ENCODE data around the gene ANKMY1.

The ANKMY1 gene

DNA sequence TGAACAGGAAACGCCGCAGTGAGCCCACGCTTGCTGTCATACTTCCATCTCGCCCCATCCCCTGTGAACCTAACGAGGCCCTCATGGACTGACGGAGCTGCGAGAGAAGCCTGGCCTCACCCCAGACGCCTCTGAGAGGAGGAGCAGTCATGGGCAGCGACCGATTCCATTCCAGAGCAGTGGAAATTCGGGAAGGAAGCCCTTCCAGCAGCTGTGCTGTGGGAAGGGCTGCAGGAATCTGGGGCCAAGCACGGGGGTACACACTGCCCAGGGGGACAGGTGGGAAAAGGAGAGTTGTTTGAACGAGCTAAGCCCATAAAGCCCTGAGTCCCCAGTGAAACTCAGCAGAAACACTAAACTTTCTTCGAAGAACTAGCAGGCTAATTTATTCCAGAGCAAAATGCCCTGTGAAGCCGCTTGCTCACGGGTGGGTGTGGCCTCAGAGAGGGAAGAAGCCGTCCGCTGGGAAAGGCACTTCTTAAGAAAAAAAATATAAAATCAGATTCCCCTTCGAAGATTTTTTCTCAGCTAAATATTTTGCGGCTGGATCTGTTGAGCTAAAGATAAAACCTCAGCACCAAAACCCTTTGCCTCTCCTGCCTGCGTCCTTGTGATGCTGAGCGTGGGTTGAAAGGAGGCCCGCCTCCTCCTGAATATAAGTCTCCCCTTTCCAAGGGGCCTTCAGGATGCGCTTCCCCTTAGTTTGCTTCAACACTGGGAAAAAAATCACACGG lies 38.2 kb downstream of the ANKMY1 start:
- no peak for DNase-seq

DNA sequence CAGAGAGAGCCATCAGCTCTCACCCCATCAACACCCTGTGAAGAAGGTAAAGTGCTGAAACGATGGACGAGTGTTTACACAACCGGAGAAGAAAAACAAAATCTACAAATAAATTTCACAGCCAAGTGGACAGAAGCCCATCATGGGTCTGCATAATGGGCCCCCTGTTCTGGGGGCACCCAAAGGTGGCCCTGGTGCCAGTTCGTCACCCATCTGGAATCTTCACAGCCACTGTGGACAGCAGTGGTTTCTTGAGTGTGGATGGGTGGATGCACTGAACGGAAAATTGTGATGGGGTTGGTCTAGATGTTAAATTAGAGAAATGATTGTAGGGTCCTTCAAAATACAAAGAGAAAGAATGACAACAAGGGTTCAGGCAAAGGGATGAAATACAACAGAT lies 38.8 kb downstream of the ANKMY1 start:
- DNase-seq = no peak

DNA sequence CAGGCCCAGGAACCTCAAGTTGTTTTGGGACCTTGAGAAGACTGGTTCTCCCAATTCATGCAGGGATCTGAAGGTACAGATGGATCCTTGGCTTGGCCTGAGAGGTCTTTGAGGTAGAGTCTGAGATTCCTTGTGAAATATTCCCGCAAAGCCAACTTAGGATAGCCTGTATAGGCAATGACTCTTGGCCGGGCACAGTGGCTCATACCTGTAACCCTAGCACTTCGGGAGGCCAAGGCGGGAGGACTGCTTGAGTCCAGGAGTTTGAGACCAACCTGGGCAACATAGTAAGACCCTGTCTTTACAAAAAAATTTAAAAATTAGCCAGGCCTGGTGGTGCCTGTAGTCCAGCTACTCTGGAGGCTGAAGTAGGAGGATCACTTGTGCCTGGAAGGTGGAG lies 40.4 kb downstream of the ANKMY1 start:
- no peak for DNase-seq

DNA sequence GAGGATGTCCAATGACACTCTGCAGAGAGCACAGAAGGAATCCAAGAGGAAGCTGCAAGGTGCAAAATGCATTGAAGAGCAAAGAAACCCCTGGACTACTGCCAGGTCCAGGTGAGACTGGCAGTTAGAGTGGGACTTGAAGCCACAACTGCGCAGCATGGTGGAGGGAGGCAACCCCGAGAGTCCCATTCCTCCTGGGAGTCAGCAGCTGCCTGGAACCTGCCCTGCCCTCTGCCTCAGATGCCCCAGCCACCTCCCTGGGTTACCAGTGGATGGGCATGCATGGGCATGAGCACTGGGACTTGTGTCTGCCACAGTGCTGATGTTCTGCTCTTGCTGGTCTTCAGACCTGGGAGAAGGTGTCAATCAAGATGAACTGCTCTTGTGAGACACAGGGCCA lies 43.2 kb downstream of the ANKMY1 start:
- DNase-seq = no peak

DNA sequence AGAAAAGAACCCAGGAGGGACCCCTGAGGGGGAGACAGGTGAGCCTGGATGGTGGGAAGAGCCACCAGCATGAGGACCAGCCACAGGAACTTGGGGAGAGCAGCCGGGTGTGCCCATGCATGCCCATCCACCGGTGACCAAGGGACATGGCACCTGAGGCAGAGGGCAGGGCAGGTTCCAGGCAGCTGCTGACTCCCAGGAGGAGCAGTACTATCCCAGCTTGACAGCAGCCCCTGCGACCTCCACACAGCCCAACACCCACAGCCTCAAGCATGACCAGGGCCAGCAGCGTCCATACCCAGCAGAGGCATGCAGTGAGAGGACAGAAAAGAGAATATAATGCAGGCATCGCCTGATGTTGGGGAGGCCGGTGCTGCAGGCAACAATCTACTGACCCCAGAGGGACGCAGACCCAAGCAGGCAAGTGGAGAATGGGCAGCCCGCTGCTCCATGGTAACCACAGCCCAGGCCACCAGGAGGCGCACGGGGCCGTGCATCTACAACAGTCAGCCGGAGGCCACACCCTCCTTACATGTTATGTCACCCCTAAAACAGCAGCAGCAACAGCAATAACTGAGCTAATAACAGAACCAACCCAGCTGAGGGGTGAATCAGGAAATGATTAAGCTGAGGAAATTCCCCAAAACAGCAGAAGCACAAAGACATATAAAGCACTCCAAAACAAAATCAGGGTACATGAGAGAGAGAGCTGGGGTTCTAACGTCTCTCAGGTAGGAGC lies 44.1 kb downstream of the ANKMY1 start:
- DNase-seq = peak; percentile 71

DNA sequence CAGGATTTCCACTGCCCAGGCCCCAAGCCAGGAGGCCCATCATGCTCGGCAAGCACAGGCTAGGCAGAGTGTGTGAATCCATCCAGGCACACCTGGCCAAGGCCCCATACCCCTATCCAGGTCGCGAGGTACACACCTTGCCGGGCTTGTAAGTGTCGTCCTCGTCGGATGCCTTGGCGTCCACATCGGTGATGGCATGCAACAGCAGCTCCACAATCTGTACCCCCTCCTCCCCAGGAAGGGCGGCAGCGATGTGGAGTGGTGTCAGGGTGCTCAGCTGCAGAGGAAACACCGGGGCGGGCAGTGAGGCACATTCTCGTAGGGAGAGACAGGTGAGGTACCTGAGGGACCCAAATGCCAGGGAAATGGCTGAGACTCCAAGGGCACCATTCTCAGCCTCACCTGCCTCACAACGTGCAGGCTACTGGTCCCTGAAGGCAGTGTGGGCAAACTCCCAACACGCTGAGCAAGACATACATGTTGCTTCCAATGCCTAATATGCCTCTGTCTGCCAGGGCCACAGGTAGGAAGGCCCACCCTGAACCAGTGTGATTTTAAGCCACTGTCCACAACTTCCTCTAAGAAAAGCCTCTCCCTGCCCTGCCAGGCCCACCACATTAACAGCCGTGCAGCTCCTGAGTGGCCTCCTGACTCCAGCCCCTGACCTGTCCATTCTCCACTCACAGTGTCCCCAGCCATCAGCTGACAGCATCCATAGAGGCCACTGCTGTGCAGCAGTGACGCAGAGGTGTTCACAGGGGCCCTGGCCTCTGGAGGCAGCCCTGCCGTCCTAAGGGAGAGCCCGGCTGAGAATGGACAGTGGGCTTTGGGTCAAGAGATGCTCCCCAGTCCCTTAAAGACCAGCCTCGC lies 44.9 kb downstream of the ANKMY1 start:
- DNase-seq = no peak

DNA sequence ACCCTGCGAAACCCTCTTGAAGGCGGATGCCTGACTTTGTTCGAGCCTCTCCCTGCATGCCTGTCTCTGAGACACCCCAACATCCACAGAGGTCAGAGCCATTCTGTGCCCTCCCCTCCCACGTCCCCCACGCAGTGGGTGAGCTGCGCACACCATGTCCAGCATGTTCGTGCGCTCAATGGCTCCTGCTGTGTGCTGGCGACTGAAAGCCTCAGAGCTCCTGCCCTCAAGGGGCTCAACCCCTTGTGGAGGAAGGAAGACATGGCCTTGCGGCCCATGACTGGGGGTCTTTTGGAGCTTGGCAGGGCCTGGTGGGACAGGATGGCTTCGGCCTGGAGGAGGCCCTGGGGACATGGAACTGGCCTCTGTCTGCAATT lies 45.7 kb downstream of the ANKMY1 start:
- no peak for DNase-seq

DNA sequence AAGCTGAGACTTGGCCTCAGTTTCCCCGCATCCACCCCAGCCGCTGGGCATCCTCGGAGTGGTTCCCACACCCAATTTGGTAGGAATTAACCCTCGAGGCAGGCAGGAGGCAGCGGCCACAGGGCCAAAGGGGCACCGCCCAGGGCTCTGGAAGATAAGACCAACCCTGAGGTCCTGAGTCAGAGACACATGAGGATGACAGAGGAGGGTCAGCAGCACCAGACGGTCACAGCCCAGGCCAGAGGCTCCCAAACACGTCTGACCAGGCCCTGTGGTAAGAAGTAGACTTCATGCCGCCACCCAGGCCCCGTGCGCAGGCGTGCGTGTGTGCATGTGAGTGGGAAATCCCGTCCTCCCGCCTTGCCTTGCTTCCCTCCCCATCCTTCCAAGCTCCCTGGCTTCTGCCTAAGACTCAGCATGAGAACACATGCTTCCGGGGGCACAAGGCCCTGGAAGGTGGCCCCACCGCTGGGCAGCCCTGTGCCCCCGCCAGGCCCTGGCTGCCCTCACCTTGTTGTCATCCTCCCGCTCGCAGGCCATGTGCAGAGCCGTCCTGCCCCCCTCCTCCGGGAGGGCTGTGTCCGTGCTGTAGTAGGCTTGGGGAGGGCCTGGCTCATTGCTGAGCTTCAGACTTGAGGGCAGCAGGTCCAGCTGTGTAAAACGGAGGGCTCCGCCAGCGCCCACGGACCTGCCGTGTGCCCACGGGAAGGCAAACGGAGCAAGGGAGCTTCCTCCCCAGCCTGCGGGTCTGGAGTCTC lies 46.3 kb downstream of the ANKMY1 start:
- no peak for DNase-seq

DNA sequence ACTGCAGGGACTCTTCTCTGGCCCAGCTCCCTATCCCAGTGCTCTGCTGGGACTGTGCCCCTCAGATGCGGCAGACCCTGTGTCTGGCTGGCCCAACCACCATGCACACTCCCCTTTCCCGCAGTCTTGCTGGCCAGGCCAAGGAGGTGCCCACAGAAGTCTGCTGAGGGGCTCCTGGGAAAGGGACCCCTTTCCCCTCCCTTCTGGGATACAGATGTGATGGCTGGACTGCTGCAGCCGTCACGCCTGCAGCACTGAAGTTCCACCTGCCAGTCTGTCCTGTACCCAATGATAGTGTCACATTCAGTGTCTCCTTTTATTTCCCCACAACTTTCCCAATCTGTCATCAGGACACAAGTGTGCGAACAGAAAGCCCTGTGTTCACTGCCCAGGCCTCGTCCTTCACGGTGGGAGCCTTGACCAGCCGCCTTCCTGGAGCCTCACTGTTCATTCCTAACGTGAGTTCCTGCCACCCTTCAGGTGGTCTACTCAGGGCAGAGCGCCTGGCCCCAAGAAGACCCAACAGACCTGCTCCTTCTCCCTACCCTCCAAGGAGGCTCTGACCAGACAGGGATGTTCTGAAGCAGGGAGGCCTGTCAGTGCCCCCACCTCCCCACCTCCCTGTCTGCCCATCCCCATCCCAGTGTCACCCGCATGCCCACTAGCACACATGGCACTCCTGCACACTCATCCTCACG lies 47.1 kb downstream of the ANKMY1 start:
- no peak for DNase-seq

DNA sequence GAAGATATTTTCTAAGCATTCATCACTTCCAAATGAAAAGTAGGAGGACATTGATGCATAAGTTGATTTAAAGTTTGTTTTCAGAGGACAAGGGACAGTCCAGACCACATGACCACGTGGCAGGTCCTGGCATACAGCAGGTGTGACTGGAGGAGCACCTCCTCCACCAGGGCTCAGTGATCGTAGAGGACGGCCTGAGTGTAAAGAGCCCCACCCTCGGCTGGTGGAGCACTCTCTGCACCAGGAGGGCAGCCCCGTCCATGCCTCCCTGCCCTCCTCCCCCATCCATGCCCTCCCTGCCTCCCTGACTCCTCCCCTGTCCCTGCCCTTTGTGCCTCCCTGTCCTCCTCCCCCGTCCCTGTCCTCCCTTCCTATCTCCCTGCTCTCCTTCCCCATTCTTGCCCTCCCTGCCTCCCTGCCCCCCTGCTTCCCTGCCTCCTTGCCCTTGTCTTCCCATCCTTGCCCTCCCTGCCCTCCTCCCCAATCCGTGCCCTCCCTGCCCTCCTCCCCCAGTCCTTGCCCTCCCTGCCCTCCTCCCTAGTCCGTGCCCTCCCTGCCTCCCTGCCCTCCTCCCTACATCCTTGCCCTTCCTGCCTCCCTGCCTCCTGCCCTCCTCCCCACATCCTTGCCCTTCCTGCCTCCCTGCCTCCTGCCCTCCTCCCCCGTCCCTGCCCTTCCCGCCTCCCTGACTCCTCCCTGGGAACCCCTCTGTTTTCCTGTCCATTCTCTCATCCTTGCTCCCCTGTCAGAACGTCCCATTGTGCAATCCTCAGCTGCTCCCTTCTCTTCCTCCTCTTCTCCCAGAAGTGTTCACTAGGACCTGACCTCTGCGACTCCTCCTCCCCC lies 47.9 kb downstream of the ANKMY1 start:
- peak; percentile 33 for DNase-seq

DNA sequence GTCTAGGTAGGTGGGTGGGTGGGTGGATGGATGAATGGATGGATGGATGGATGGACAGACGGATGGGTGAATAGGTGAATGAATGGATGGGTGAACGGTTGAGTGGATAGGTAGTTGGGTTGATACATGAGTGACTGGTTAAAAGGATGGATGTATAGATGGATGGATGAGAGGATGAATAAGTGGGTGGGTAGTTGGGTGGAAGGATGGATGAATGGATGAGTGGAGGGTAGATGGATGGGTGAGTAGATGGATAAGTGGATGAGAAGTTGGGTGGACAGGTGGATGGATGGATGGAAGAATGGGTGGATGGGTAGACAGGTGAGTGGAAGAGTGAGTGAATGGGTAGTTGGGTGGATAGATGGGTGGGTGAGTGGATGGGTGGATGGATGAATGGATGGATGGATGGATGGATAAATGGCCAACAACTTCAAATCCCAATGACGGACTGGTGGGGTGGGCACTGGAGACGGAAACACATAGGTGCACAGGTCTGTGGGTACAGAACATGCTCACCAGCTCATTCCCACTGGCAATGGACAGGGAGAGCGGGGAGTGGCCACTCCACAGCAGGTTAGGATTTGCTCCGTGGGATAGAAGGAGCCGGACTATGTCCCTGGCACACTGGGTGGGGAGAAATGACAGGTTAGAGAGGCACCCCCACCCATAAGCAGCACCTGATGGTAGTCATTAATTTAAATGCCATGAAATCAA lies 48.8 kb downstream of the ANKMY1 start:
- no peak for DNase-seq

DNA sequence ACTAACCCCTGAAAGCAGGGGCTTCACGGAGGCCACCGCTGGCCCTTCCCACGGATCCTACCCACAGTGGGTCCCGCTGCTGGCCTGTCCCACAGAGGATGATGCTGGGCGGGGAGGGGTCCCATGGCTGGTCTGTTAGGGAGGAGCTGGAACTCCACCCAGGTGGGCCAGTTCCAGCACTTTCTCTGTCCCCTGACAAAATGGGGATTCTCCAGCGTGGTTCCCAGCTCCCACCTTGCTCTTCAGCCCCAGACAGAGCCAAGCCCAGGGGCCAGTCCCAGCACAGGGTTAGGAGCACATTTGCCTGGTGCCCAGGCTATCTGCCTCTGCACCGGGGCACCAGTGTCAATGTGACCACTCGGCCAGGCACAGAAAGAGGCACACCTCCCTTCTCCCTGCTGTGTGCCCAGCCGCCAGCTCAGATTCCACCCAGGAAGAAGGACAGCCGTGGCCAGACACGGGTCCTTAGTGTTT lies 50.0 kb downstream of the ANKMY1 start:
- no peak for DNase-seq

DNA sequence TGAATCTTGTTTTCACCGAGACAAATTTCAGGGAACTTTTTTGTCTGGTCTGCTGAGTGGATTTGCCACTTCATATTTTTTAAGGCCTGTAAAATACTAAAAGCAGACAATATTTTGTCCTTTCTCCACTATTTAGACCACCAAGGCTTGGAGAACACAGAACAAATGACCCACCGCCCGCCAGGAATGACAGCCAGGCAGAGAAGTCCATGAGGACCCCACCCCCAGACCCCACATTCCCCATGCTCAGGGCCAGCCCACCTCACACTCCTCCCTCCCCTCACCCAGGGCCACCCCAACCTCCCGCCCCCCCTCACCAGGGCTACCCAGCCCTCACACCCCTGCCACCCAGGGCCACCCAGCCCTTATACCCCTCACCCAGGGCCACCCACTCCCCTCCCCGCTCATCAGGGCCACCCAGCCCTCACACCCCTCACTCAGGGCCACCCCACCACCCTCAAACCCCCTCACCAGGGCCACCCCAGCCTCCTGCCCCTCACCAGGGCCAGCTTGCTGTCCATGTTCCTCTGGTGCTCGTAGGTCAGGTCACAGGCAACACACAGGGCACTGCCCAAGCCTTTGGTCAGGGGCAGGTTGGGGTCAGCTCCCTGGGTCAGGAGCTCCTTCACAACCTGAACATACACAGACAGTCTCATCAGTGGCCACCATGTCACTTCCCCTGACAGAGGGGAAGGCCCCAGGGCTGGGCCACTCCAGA lies 50.6 kb downstream of the ANKMY1 start:
- DNase-seq = no peak

DNA sequence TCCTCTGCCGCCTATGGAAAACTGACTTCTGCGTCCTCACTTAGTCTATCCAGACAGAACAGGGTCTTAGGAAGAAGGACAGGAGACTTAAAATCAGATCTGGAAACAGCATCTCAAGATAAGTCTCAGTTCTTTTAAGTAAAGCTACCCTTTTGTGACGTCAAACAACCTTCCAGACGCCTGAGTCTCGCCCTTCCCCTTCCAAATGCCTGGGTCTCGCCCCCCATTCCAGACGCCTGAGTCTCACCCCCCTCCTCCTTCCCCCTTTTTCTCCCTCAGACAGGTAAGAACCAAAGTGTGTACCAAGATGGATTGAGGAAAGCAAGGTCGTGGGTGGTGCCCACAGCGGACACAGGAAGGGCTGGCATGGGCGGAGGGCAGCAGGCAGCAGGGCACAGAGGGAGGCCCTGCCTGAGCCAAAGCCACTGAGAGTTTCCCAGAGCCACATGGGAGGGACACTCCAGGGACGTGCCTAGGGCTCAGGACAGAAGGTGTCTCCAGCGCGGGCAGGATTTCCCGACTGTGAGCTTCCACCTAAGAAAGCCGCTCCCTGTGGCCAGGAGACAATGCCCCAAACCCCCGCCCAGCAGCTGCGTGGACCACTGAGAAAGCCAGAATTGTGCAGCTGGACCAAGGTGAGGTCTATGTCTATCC lies 51.3 kb downstream of the ANKMY1 start:
- DNase-seq = no peak

DNA sequence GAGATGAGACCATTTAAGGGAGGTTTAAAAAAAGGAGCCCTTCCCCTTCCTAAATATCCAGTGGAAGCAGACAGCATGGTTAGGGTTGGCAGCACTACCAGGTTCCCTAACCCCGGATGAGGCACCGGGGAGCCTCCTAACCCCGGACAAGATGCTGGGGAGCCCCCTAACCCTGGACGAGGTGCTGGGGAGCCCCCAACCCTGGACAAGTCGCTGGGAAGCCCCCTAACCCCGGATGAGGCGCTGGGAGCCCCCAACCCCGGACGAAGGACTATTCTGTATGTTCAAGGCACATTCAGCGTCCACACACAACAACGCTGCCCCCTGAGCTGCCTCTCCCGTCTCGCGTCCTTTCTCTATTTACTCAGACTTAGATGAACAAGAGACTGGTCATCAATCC lies 51.9 kb downstream of the ANKMY1 start:
- no peak for DNase-seq

DNA sequence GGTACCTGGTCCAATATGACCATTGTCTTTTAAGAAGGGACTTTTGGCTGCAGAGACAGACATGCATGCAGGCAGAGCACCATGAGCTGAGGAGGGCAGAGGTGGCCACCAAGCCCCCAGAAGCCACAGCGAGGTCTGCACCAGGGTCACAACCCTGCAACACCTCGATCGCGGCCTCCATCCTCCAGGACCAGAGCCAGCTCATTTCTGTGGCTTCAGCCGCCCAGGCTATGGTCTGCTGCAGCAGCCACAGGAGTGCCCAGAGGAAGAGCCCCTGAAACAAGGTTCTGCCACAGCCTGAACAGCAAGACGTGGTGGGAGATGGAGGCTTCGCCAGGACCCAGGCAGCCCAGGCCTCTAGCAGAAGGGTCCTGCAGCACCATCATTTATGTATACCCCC lies 53.9 kb downstream of the ANKMY1 start:
- no peak for DNase-seq

DNA sequence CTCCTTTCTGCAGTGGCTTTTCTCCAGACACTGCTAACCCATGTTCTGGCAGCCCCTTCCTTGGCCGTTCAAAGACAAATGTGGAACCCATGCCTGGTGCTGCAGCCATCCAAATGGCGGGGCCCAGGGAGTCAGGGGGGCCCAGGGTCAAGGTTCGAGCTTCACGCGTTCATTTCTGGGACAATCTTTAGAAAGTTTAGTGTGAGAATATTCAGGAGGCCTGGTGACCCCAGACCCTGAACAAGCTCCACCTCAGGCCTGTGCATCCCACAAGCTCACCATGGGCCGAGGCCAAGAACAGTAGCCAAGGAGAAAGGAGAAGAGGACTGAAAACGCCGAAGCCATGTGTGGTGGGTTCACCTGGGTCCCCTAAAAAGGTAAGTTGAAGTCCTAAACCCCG lies 54.4 kb downstream of the ANKMY1 start:
- no peak for DNase-seq

DNA sequence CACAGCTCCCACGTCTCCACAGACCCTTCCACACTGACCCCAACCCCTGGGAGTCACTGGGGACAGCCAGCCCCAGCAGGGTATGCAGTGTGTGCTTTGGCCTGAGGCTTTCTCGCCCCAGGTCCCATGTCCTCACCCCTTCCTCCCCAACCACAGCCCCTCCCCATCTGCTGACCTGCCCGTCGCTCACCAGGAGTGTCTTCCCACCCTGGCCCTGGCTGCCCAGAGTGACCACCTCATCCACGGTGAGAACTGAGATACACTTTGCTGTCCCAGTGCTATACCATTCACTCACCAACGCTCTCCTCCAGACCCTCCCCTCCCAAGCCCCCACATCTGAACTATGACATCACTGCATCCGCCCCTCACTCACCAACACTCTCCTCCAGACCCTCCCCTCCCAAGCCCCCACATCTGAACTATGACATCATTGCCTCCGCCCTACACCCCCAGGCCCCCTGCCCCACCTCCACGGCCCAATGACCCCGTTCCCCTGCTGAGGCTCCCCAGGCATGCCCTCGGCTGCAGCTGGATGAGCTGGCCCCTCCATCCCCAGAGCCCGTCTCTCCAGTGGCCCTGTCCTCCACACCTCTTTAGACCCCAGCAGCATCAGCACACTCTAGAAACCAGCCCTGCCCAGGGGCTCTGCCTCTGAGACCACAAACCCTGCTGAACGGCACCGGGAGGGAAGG lies 55.2 kb downstream of the ANKMY1 start:
- no peak for DNase-seq

DNA sequence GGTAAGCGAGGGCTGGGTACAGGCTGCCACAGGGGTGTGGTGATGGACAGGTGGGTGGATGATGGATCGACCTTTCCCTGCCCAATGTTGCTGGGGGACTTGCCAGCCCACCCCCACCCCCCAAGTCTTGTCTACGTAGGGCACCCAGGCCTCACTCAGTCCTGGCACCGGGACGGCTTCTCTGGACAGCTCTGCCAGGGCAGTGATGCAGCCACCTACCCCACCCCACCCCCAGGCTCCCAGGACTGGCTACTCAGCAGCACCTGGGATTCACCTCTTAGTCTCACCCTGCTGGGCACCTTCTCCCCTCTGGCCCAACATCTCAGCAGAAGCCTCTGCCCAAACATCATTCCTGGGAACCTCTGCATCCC lies 55.7 kb downstream of the ANKMY1 start:
- DNase-seq = no peak

Measured in NCI-H226 (cell line).